Panc1 (cell line): ENCODE data around the gene MYCBP2. TPM values are rescaled to one million over a fixed set of nuclear protein-coding genes. Genes with fewer than 3 reads are reported as not detected.

Source experiments
- ATAC-seq: fragments of 200-7000 bp; cut with Tn5 transposase; 2 replicates; pipeline ENCODE4 v1.9.1; 2020; ENCODE audit warnings: mild to moderate bottlenecking, moderate library complexity
- BruUV-seq: library from RNA; stranded (reverse); fragments of 400-500 nt; replicated peaks from 2 replicates; lab custom pipeline; 2021; lab: Mats Ljungman, UMichigan
- CTCF ChIA-PET: fragments of 300-600 bp; sonication (Branson Sonifier 250); formaldehyde crosslinking; loops from one replicate; lab custom pipeline; 2022; ENCODE audit warnings: antibody characterized with exemption; lab: Charles Lee
- POLR2A ChIA-PET: fragments of 300-600 bp; sonication (Branson Sonifier 250); formaldehyde crosslinking; loops from one replicate; lab custom pipeline; 2022; ENCODE audit warnings: antibody characterized with exemption; lab: Charles Lee
- DNase-seq: peaks from one replicate; pipeline ENCODE4 v3.0.0-alpha.2; 2010; ENCODE audit warnings: low read depth, low spot score
- H3K27ac ChIP-seq: 2 replicates; pipeline ENCODE4 v1.5.1; 2011; ENCODE audit warnings: mild to moderate bottlenecking, low read length, inconsistent platforms
- H3K27me3 ChIP-seq: fragments of 200-500 bp; sonication (Bioruptor generic); 2 replicates; pipeline ENCODE4 v1.6.0; 2014; ENCODE audit warnings: low read length, inconsistent platforms; ENCODE audit not compliant: control insufficient read depth, insufficient read depth
- H3K36me3 ChIP-seq: fragments of 200-500 bp; sonication (Bioruptor generic); 2 replicates; pipeline ENCODE4 v1.5.1; 2014; ENCODE audit warnings: inconsistent platforms, mild to moderate bottlenecking, low read length, moderate library complexity; ENCODE audit not compliant: control insufficient read depth, insufficient read depth
- H3K4me1 ChIP-seq: 2 replicates; pipeline ENCODE4 v1.5.1; 2011; ENCODE audit warnings: inconsistent platforms, mild to moderate bottlenecking, low read length, moderate library complexity; ENCODE audit not compliant: control insufficient read depth, insufficient read depth
- H3K4me3 ChIP-seq, 2 experiments: 2 replicates each; pipeline ENCODE4 v1.5.1; 2011 to 2012; ENCODE audit warnings: low read depth in 2 of 2, low read length in 2 of 2, mild to moderate bottlenecking in 2 of 2, inconsistent platforms in 1 of 2, moderate library complexity in 1 of 2
- H3K9me3 ChIP-seq: fragments of 200-500 bp; sonication (Bioruptor generic); 2 replicates; pipeline ENCODE4 v1.5.1; 2014; ENCODE audit warnings: low read depth, mild to moderate bottlenecking, inconsistent platforms, low read length, moderate library complexity; ENCODE audit not compliant: control insufficient read depth, insufficient read depth
- CTCF ChIP-seq: fragments of 450-650 bp; IDR thresholded peaks from 2 replicates; pipeline ENCODE4 v1.5.1; 2017; ENCODE audit warnings: mild to moderate bottlenecking
- POLR2AphosphoS5 ChIP-seq: IDR thresholded peaks from 2 replicates; pipeline ENCODE4 v1.6.1; 2012; ENCODE audit warnings: mild to moderate bottlenecking, low read depth, low read length, moderate library complexity
- REST ChIP-seq, 2 experiments: IDR thresholded peaks; 2 replicates each; pipeline ENCODE4 v1.6.1; 2011 to 2012; ENCODE audit warnings: low read depth in 2 of 2, control low read depth in 1 of 2, low read length in 1 of 2, mild to moderate bottlenecking in 1 of 2, moderate library complexity in 1 of 2; ENCODE audit not compliant: insufficient read depth in 1 of 2
- SIN3A ChIP-seq: IDR thresholded peaks from 2 replicates; pipeline ENCODE4 v1.6.1; 2012; ENCODE audit warnings: low read depth, mild to moderate bottlenecking, low read length, moderate library complexity, borderline replicate concordance; ENCODE audit not compliant: insufficient read depth
- TCF7L2 ChIP-seq: IDR thresholded peaks from 2 replicates; pipeline ENCODE4 v1.6.1; 2011; ENCODE audit warnings: mild to moderate bottlenecking, low read depth, low read length, inconsistent platforms
- in situ Hi-C: cut with HindIII; loops from 2 replicates; pipeline ENCODE4 v1.10.0; 2016; ENCODE audit warnings: low sequenced_read_pairs, low pct_unique_long_range_greater_than_20kb
- intact Hi-C: fragments of 100-400 bp; cut with micrococcal nuclease; formaldehyde crosslinking; loops from one replicate; pipeline ENCODE4 v1.10.0; 2022; ENCODE audit not compliant: unreplicated experiment
- total RNA-seq: library from RNA; stranded (reverse); gene quantifications from one replicate; pipeline ENCODE4 v1.2.1, GENCODE V29; 2021; ENCODE audit not compliant: unreplicated experiment

The MYCBP2 gene
- total RNA-seq, 1 experiment from 2014 or later: 41.4 TPM

- intact Hi-C loops: no loop called here
- H3K36me3 ChIP-seq: no peaks in the 10 kb centered on the region
- TF ChIP-seq TCF7L2: no peak
- TF ChIP-seq CTCF: no peak
- no peak for TF ChIP-seq SIN3A
- no peak for TF ChIP-seq REST (IDR thresholded peaks at IDR 0.05; ENCODE audit: insufficient read depth in 1 of 2, low read depth in 2 of 2, low read length in 1 of 2)
- no peak for TF ChIP-seq POLR2AphosphoS5
- no peak overlapping the region for H3K4me3 ChIP-seq
- H3K9me3 ChIP-seq: no peaks in the 10 kb centered on the region
- in situ Hi-C loops: no loop called here
- ChIA-PET CTCF (no interaction called here), POLR2A (no interaction called here)
- no peak overlapping the region for H3K27ac ChIP-seq
- peaks cover 7% of the 10 kb centered on the region for H3K4me1 ChIP-seq
- ATAC-seq (no peak), DNase-seq (no peak)
- H3K27me3 ChIP-seq: no peaks in the 10 kb centered on the region
- no TSS peak for BruUV-seq
Observed at GRCh38 chr13:77306458-77306857, 20.4 kb downstream of the MYCBP2 start.

GRCh38 chr13:77305266-77305665 is 21.6 kb downstream of the MYCBP2 start:
- intact Hi-C loops (no loop called here), in situ Hi-C loops (no loop called here)
- BruUV-seq: no TSS peak
- ChIA-PET CTCF (no interaction called here), POLR2A (no interaction called here)
- Histone ChIP-seq H3K36me3 (no peaks in the 10 kb centered on the region), H3K4me1 (peaks cover 7% of the 10 kb centered on the region), H3K9me3 (no peaks in the 10 kb centered on the region), H3K4me3 (no peak overlapping the region), H3K27ac (no peak overlapping the region), H3K27me3 (no peaks in the 10 kb centered on the region)
- DNase-seq: no peak
- ATAC-seq: no peak
- no peak for TF ChIP-seq REST (IDR thresholded peaks at IDR 0.05; ENCODE audit: insufficient read depth in 1 of 2, low read depth in 2 of 2, low read length in 1 of 2)
- TF ChIP-seq CTCF: no peak
- no peak for TF ChIP-seq POLR2AphosphoS5
- TF ChIP-seq TCF7L2: no peak
- no peak for TF ChIP-seq SIN3A
